ENCODE results near the gene S100Z.

DNA sequence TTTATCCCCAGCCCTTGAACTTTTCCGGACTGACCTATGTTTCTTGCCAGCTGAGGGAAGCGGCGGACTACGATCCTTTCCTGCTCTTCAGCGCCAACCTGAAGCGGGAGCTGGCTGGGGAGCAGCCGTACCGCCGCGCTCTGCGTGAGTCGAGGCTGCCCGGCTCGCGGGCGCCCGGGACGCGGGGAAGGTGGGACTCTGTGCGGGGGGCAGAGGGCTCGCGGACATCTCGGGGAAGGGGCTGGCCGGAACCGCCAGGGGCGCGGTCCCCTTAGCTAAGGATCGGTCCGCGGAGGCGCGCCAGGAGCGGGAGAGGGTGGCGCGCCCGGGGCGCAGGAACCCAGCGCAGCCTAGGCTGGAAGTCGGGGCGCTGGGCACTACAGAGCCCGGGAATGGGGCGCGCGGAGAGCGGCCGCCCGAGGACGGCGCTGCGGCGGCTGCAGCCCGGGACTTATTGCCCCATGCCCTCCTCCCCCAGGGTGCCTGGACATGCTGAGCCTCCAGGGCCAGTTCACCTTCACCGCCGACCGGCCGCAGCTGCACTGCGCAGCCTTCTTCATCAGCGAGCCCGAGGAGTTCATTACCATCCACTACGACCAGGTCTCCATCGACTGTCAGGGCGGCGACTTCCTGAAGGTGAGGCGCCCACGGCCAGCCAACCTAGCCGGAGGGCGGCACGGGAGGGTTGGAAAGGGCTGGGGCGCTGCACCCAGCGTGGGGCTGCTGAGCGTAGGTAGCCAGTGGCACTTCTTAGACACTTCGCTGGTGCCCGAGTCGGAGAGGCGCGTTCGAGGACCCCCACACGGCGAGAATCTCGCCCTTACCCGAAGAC is 104.0 kb downstream of the S100Z start:
- TF ChIP-seq, protein P1, sequence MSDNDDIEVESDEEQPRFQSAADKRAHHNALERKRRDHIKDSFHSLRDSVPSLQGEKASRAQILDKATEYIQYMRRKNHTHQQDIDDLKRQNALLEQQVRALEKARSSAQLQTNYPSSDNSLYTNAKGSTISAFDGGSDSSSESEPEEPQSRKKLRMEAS (IDR thresholded peaks at IDR 0.05) = no peak
- TF ChIP-seq, protein P2, sequence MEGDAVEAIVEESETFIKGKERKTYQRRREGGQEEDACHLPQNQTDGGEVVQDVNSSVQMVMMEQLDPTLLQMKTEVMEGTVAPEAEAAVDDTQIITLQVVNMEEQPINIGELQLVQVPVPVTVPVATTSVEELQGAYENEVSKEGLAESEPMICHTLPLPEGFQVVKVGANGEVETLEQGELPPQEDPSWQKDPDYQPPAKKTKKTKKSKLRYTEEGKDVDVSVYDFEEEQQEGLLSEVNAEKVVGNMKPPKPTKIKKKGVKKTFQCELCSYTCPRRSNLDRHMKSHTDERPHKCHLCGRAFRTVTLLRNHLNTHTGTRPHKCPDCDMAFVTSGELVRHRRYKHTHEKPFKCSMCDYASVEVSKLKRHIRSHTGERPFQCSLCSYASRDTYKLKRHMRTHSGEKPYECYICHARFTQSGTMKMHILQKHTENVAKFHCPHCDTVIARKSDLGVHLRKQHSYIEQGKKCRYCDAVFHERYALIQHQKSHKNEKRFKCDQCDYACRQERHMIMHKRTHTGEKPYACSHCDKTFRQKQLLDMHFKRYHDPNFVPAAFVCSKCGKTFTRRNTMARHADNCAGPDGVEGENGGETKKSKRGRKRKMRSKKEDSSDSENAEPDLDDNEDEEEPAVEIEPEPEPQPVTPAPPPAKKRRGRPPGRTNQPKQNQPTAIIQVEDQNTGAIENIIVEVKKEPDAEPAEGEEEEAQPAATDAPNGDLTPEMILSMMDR (IDR thresholded peaks at IDR 0.05) = no peak
- TF ChIP-seq CHD2 (IDR thresholded peaks at IDR 0.05; ENCODE audit: low read length, partially characterized antibody) (no peak), RAD21 (conservative IDR thresholded peaks at IDR 0.05 in 1 of 2, IDR thresholded peaks at IDR 0.05 in 1 of 2) (no peak), ZFP36 (IDR thresholded peaks at IDR 0.05; ENCODE audit: borderline replicate concordance, partially characterized antibody) (no peak), POLR2A (IDR thresholded peaks at IDR 0.05; ENCODE audit: low read length) (no peak), FOXS1 (CRISPR knock-in tag; IDR thresholded peaks at IDR 0.05) (no peak), NR3C1 (IDR thresholded peaks at IDR 0.05) (no peak), JUN (IDR thresholded peaks at IDR 0.05) (no peak), HOXA7 (CRISPR knock-in tag; IDR thresholded peaks at IDR 0.05) (no peak)
- TF ChIP-seq, protein P3, sequence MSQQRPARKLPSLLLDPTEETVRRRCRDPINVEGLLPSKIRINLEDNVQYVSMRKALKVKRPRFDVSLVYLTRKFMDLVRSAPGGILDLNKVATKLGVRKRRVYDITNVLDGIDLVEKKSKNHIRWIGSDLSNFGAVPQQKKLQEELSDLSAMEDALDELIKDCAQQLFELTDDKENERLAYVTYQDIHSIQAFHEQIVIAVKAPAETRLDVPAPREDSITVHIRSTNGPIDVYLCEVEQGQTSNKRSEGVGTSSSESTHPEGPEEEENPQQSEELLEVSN (IDR thresholded peaks at IDR 0.05; ENCODE audit: borderline replicate concordance, low read depth) = no peak
- TF ChIP-seq, protein P4, sequence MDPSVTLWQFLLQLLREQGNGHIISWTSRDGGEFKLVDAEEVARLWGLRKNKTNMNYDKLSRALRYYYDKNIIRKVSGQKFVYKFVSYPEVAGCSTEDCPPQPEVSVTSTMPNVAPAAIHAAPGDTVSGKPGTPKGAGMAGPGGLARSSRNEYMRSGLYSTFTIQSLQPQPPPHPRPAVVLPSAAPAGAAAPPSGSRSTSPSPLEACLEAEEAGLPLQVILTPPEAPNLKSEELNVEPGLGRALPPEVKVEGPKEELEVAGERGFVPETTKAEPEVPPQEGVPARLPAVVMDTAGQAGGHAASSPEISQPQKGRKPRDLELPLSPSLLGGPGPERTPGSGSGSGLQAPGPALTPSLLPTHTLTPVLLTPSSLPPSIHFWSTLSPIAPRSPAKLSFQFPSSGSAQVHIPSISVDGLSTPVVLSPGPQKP (IDR thresholded peaks at IDR 0.05; ENCODE audit: low read depth, low read length) = no peak

Measured in A549 (cell line).